ENCODE measurements around the gene PLEKHH1.

- TF ChIP-seq POLR2AphosphoS5 (IDR thresholded peaks at IDR 0.05; ENCODE audit: low read depth), result no peak
- no peak for TF ChIP-seq CTCF (IDR thresholded peaks at IDR 0.05; ENCODE audit: insufficient read depth, low read length)
- TF ChIP-seq REST (IDR thresholded peaks at IDR 0.05; ENCODE audit: insufficient replicate concordance, low read depth), result no peak
- TF ChIP-seq SPI1 (IDR thresholded peaks at IDR 0.05; ENCODE audit: borderline replicate concordance, low read depth), result no peak
- no peak for TF ChIP-seq GABPA (IDR thresholded peaks at IDR 0.05; ENCODE audit: low read depth)
These were observed 488 bp upstream of the PLEKHH1 start for GRCh38 chr14:67532606-67532997.

Measured in HL-60 (cell line).